GM19099 (cell line): Measurements from ENCODE around the gene USP32.

ENCODE experiments used
- POLR2A ChIP-seq: IDR thresholded peaks from 3 replicates; pipeline ENCODE4 v1.6.1; 2011; ENCODE audit warnings: low read depth; ENCODE audit not compliant: insufficient read length; ENCODE audit errors: extremely low read depth

Gene USP32

DNA sequence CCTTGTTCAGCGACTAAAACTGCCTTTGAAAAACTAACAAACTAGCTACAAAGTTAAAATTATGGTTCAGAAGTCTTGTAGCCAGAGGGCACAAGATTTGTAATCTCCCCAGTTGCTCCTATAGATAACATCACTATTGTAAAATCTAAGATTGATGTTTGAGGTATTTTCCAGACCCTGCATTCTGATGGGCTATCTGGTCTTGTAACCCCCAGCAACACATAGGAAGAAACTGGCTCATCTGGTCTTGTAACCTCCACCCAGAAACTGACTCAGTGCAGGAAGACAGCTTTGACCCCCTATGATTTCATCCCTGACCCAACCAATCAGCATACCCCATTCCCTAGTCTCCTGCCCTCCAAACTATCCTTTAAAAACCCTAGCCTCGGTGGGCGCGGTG lies 18.1 kb upstream of the USP32 start:
- TF ChIP-seq POLR2A = no peak

DNA sequence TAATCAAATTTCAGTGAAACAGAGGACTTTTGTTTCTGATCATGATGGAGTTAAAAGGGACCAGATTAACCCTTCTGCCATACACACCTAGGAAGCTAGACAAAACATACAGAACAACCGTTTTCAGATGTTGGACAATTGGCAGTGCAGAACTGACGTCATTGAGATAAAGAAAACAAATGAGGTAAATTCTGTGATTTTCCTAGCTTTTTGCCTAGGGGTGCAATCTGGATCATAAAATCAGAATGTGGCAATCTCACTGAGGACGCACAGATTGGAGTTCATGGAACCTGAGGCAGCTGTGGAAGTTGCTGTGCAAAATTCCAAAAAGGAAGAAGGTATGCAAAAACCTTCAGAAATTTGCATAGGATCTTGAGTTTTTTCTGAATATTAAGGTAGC lies 15.0 kb upstream of the USP32 start:
- no peak for TF ChIP-seq POLR2A

DNA sequence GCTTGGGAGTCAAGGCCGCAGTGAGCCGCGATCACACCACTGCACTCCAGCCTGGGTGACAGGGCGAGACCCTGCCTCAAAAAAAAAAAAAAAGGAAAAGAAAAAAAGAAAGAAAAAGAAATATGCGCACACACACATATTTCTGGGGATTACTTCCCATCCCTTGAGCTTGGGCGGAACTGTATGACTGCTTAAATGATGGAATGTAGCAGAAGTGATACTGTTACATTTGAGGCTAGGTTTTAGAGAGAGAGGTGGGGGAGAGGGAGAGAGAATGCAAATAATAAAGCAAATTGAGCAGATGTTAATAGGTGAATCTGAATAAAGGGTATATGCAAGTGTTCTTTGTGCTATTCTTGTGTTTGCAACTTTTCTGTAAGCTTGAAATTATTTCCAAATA lies 12.0 kb upstream of the USP32 start:
- TF ChIP-seq POLR2A = no peak

DNA sequence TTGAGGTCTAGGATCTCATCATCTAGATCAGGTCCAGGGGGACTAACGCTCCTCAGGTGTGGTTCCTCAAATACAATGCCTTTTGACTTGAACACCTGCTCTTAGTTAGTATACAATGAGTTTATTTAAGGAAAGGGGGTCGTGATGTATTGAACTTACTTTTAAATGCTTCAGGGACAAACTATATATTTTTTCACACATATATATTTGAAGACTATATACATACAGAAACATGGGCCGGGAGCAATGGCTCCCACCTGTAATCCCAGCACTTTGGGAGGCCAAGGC lies 11.5 kb upstream of the USP32 start:
- TF ChIP-seq POLR2A = no peak

DNA sequence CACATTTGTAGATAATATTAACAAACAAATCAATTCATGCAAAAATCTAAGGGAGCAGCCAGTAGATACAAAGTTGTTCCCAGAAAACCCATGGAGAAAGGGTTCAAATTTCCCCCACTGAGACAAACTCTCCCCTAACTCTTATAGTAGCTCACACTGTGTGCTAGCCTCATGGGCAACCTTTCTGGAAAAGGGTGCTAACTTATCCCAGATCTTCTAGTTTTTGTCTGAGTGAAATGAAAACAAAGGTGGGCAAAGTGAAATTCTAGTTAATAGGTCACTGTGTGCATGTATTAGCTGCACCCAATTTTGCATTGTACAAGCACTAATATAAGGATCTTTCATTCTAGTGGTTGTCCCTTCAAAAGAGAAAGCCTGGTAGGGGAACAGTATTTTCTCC lies 9.9 kb upstream of the USP32 start:
- TF ChIP-seq POLR2A = no peak

DNA sequence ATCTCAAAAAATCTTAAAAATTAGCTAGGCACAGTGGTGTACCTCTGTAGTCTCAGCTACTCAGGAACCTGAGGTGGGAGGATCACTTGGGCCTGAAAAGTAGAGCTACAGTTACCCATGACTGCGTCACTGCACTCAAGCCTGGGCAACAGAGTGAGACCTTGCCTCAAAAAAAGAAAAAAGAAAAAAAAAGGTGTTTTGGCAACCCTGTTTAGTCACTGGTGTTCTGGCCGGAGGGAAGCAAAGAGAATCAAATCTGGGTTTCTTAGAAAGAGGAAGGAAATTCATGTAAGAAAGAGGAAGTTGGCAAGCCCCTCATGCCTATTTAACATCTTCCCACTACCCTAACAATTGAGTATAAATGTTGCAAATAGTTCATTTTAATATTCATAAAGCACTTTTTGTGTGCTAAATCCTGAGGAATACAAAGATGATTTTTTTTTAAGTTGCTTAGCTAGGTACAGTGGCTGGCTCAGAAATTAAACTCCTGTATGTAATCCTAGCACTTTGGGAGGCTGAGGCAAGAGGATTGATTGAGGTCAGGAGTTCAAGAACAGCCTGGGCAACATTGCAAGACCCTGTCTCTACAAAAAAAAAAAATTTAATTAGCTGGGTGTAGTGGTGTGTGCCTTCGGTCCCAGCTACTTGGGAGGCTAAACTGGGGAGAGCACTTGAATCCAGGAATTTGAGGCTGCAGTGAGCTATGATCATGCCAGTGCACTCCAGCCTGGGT lies 6.5 kb upstream of the USP32 start:
- TF ChIP-seq POLR2A = no peak

DNA sequence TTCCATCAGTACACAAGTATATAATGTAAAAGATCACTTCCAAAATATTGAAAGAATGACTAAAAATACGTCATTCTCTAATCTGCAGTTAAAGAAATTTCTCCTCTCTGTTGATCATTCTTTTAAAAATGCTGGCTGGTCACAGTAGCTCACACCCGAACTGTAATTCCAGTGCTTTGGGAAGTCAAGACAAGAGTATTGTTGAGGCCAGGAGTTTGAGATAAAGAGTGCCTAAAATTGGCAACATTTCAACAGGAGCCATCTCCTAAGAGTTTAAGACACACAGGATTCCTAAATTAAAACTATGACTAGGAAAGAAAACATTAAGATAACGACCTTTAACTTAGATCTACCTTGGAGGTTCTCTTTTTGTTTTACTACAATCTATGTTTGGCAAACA lies 4.5 kb upstream of the USP32 start:
- TF ChIP-seq POLR2A = no peak

DNA sequence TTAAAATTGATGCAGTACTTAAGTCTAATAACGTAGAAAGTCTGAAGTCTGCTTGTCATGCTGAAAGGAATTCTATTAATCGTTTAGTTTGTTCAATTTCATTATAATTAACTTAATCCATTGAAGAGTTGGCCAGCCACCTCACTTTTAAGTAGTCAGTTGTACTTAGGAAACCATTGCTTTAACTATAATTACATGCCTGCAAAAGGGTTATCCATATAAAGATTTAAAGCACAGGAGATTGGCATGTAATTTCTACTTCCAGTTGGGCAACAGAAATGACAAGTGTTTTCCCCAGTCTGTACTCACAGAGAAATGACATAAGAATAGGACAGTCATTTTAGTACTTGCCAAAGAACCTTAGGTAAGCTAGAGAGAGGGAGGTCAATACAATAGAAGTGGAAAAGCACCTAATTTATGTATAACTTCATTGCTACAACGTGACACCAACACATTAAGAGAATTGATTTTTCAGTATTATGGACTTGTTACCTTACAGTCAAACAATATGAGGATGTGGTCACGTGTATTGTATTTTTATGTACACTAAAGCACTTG lies 3.7 kb upstream of the USP32 start:
- no peak for TF ChIP-seq POLR2A

DNA sequence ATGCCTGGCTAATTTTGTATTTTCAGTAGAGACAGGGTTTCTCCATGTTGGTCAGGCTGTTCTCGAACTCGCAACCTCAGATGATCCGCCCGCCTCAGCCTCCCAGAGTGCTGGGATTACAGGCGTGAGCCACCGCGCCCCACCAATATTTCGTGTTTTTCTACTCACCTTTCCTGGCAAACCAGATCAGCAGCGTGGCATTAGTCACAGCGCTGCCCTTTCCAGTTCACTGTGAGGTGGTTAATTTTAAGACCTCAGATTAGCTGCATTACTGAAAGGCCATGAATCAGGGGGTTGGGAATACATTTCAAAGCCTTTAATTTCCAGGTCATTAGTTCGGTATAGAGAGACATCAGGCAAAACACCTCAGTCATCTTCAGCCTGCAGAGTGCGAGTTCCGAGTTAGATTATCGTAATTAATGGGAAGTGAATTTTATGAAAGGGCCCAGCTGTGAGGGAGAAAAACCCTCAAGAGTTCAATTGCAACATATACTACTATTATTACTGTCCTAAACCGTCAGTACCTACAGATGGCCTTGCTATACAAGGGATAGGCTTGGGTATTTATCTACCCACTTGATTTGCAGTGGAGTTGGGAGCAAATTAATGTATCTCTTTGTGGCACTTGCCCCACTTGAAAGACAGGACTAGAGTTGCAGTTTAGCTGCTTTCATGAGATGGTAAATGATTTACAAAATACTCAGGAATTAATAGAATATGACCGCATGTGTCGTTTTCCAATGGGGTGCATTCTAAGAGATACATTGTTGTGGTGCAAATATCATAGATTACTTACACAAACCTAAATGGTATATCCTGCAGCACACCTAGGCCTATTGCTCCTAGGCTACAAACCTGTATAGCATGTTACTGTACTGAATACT lies 2.1 kb upstream of the USP32 start:
- TF ChIP-seq POLR2A = no peak

DNA sequence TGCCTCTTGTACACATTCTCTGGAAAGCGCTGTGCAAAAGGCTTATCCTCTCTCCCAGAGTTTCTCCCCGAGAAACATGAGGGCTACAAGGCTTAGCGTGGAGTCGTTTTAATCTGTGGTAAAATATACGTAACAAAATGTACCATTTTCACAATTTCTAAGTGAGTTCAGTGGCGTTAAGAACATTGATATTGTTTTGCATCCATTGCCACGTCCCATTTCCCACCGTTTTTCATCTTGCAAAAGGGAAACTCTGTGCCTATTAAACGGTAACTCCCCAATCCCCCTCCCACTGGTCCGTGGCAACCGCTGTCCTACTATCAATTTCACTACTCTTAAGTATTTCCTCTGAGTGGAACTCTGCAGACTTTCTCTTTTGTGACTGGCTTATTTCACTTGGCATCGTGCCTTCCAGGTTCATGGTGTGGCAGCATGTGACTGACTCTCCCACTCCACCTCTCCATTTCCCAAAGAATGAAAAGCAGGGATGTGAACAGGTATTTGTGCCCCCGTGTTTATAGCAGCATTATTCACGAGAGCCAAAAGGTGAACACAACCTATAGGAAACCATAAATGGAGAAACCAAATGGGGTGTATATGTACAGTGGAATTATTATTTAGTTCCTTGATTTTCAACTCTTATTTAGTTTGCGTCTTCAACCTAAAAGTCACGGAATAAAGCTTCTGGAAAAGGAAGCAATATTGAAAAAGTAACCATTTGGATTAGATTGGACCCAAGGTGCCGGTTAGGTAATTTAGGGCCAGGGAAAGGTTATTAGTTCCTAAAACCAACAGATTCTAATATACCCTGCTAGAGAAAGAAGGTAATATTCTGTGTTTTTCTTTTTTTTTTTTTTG lies 1.1 kb upstream of the USP32 start:
- no peak for TF ChIP-seq POLR2A

DNA sequence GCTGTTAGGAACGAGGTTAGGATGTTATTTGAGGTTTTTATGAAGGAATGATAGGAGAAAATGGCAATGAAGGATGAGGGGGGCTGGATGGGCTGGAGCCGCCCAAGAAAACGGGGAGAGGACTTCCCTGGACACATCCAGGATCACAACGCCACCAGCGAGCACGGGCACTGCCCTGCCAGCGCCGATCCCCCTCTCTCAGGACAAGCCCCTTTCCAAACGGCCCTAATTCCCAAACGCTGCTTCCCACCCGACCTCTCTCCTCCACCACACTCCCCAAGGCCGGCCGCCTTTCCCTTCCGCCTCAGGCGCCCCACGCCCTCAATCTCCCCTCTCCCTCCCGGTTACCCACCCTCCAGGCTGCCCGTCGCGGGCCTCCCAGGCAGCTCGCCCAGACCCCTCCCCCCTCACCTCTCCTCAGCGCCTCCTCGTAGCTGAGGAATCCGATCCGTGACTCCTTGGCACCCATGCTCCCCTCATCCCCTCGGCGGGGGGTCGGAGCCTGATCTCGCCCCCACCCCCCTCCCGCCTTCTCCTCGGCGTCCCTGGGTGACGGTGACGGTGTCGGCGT lies 377 bp downstream of the USP32 start:
- no peak for TF ChIP-seq POLR2A

DNA sequence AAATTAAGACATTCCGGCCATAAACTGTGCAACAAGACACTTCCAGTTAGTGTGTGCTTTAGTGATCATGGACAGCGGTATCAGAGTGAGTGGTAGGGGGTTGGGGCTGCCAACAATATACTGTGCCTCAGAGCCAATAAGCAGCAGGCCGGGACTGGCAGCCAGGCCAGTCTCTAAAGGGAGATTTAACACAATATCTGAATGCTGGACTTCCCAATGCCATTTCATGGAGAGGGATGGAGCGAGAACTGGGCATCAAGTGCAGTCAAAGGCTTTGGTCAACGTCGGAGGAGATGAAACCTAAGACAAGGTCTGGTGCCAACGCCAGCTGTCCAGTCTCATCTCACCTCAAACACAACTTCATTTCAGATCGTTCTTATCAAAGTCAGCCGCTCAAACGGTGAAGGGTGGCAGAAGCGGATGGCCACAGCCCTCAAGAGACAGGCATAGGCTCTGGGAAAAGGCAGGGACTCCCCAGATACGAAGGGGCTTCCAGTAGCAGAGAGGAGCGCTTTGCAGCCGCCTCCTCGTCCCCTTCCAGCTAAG lies 935 bp downstream of the USP32 start:
- peak; percentile 7 for TF ChIP-seq POLR2A

DNA sequence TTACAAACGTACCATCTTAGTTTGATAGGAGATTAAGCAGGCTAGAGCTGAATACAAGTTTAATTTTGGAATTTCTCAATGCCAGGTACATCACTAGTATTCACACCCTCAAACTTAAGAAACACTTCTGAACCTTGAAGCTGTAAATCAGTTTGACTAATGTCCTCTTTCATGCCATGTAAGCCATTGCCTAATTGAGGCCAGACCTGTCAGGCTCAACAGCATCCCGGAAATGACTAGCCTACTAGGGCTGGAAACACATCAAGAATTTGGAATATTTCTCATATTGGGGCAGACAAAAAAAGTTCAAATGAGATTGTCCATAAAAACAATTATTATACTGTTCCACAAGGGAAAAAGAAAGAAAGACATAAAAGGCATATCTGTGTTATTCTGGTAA lies 1.7 kb downstream of the USP32 start:
- no peak for TF ChIP-seq POLR2A

DNA sequence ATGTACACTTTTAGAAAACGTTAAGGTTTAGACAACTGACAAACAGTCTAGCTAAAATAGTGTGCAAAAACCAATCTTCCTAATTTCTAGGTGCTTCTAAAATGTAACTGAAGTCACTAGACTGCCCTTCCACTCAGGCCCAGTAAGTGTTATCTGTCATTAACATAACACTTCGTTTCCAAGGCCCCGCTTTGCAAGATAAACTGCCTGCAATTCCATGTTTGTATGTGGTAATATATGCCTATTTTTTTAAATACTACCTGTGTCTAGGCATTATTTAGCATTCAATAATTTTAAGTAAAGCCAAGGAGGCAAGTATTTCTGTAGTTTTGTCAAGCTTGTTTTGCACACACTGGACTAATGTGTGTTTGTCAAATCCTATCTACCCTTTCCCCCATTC lies 3.2 kb downstream of the USP32 start:
- no peak for TF ChIP-seq POLR2A

DNA sequence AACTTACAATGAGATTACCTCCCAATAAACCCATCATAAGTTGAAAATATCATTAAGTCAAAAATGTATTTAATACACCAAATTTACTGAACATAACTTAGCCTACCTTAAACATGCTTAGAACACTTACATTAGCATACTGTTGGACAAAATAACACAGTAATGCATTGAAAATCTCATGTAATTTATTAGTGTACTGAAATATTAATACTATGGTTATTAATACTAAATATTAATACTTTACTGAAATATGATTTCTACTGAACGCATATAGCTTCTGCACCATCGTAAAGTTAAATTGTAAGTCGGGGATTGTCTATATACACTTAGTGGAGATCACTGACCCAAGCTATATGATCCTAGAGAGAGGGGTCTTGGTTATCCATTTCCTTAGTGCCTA lies 4.3 kb downstream of the USP32 start:
- no peak for TF ChIP-seq POLR2A
